H9 (cell line): ENCODE measurements around the gene HEATR3. TPM values are rescaled to one million over a fixed set of nuclear protein-coding genes. Genes with fewer than 3 reads are reported as not detected.

ENCODE experiments used
- DNase-seq: peaks from one replicate; pipeline ENCODE4 v3.0.0-alpha.2; 2017
- H2AFZ ChIP-seq: one replicate; pipeline ENCODE4 v1.6.1; 2013; ENCODE audit warnings: mild to moderate bottlenecking, low read length, control low read depth, moderate library complexity
- H2AK5ac ChIP-seq: 2 replicates; pipeline ENCODE4 v1.6.1; 2013; ENCODE audit warnings: low read length, control low read depth, mixed read lengths; ENCODE audit not compliant: insufficient read length
- H2BK120ac ChIP-seq: one replicate; pipeline ENCODE4 v1.6.1; 2013; ENCODE audit warnings: low read depth, mild to moderate bottlenecking, low read length, control low read depth, inconsistent platforms; ENCODE audit not compliant: poor library complexity, severe bottlenecking
- H2BK12ac ChIP-seq: 2 replicates; pipeline ENCODE4 v1.6.1; 2013; ENCODE audit warnings: low read length, control low read depth, mixed read lengths, low read depth; ENCODE audit not compliant: insufficient read length
- H2BK15ac ChIP-seq: 2 replicates; pipeline ENCODE4 v1.6.1; 2013; ENCODE audit warnings: low read depth, low read length, control low read depth
- H2BK20ac ChIP-seq: one replicate; pipeline ENCODE4 v1.6.1; 2013; ENCODE audit warnings: low read depth, mild to moderate bottlenecking, low read length, control low read depth, inconsistent platforms; ENCODE audit not compliant: poor library complexity, severe bottlenecking
- H2BK5ac ChIP-seq: 2 replicates; pipeline ENCODE4 v1.6.1; 2013; ENCODE audit warnings: low read length, control low read depth, mixed read lengths; ENCODE audit not compliant: insufficient read length
- H3K14ac ChIP-seq: 2 replicates; pipeline ENCODE4 v1.6.1; 2013; ENCODE audit warnings: low read length, control low read depth; ENCODE audit not compliant: insufficient read depth
- H3K18ac ChIP-seq: 2 replicates; pipeline ENCODE4 v1.6.1; 2013; ENCODE audit warnings: low read depth, mild to moderate bottlenecking, mixed read lengths, low read length, control low read depth; ENCODE audit not compliant: insufficient read length
- H3K23ac ChIP-seq: 2 replicates; pipeline ENCODE4 v1.6.1; 2013; ENCODE audit warnings: low read length, control low read depth, mixed read lengths, low read depth; ENCODE audit not compliant: insufficient read length
- H3K23me2 ChIP-seq: 2 replicates; pipeline ENCODE4 v1.6.1; 2013; ENCODE audit warnings: low read depth, mild to moderate bottlenecking, mixed read lengths, low read length, control low read depth; ENCODE audit not compliant: insufficient read length, poor library complexity, severe bottlenecking
- H3K27ac ChIP-seq: 2 replicates; pipeline ENCODE4 v1.5.1; 2013; ENCODE audit warnings: low read length, control low read depth, mixed read lengths, low read depth; ENCODE audit not compliant: insufficient read length
- H3K27me3 ChIP-seq: 2 replicates; pipeline ENCODE4 v1.6.1; 2013; ENCODE audit warnings: low read length, control low read depth, inconsistent platforms; ENCODE audit not compliant: insufficient read depth
- H3K4ac ChIP-seq: 2 replicates; pipeline ENCODE4 v1.6.1; 2013; ENCODE audit warnings: low read depth, mild to moderate bottlenecking, control low read depth, inconsistent platforms, low read length, moderate library complexity
- H3K4me1 ChIP-seq: 2 replicates; pipeline ENCODE4 v1.6.1; 2013; ENCODE audit warnings: low read length, control low read depth, inconsistent platforms; ENCODE audit not compliant: insufficient read depth
- H3K4me2 ChIP-seq: 2 replicates; pipeline ENCODE4 v1.6.1; 2013; ENCODE audit warnings: low read length, control low read depth, mixed read lengths; ENCODE audit not compliant: insufficient read length, insufficient read depth
- H3K56ac ChIP-seq: 2 replicates; pipeline ENCODE4 v1.6.1; 2013; ENCODE audit warnings: low read depth, mild to moderate bottlenecking, mixed read lengths, low read length, control low read depth; ENCODE audit not compliant: insufficient read length
- H3K79me1 ChIP-seq: 2 replicates; pipeline ENCODE4 v1.6.1; 2013; ENCODE audit warnings: low read depth, mild to moderate bottlenecking, moderate library complexity, low read length, control low read depth, inconsistent platforms; ENCODE audit not compliant: insufficient read depth, poor library complexity, severe bottlenecking
- H3K79me2 ChIP-seq: 2 replicates; pipeline ENCODE4 v1.6.1; 2013; ENCODE audit warnings: low read length, control low read depth, inconsistent platforms; ENCODE audit not compliant: insufficient read depth
- H3K9ac ChIP-seq: 2 replicates; pipeline ENCODE4 v1.6.1; 2013; ENCODE audit warnings: low read length, control low read depth, mixed read lengths; ENCODE audit not compliant: insufficient read length; ENCODE audit errors: extremely low read depth
- H3K9me3 ChIP-seq: one replicate; pipeline ENCODE4 v1.6.1; 2013; ENCODE audit warnings: low read depth, low read length, inconsistent platforms; ENCODE audit not compliant: control insufficient read depth
- H3T11ph ChIP-seq: one replicate; pipeline ENCODE4 v1.6.1; 2013; ENCODE audit warnings: mild to moderate bottlenecking, low read length, control low read depth, inconsistent platforms
- H4K20me1 ChIP-seq: one replicate; pipeline ENCODE4 v1.6.1; 2013; ENCODE audit not compliant: control insufficient read depth, insufficient read length, insufficient read depth
- H4K5ac ChIP-seq: 2 replicates; pipeline ENCODE4 v1.6.1; 2013; ENCODE audit warnings: low read depth, mild to moderate bottlenecking, mixed read lengths, low read length, control low read depth; ENCODE audit not compliant: insufficient read length
- H4K8ac ChIP-seq: replicated peaks from 2 replicates; pipeline ENCODE4 v1.6.1; 2013; ENCODE audit warnings: low read length, control low read depth, mixed read lengths, low read depth; ENCODE audit not compliant: insufficient read length
- H4K91ac ChIP-seq: 2 replicates; pipeline ENCODE4 v1.6.1; 2013; ENCODE audit warnings: low read depth, mild to moderate bottlenecking, moderate library complexity, mixed read lengths, low read length, control low read depth; ENCODE audit not compliant: insufficient read length
- H3K27ac Mint-ChIP-seq, 3 experiments: 2 replicates in 2 of 3; 3 replicates in 1 of 3; pipeline ENCODE4 v1.8.0; 2020 to 2021; ENCODE audit warnings: mixed read lengths in 3 of 3, mild to moderate bottlenecking in 1 of 3, moderate library complexity in 1 of 3
- H3K27me3 Mint-ChIP-seq: 2 replicates; pipeline ENCODE4 v1.8.0; 2021; ENCODE audit warnings: low read depth, mild to moderate bottlenecking, moderate library complexity, mixed read lengths
- H3K36me3 Mint-ChIP-seq, 3 experiments: 2 replicates in 2 of 3; 3 replicates in 1 of 3; pipeline ENCODE4 v1.8.0; 2020 to 2021; ENCODE audit warnings: low read depth in 3 of 3, mixed read lengths in 3 of 3; ENCODE audit not compliant: insufficient read depth in 1 of 3
- H3K4me1 Mint-ChIP-seq, 2 experiments: 2 replicates each; pipeline ENCODE4 v1.8.0; 2020; ENCODE audit warnings: mixed read lengths in 2 of 2
- H3K4me3 Mint-ChIP-seq, 2 experiments: 2 replicates in 1 of 2; 3 replicates in 1 of 2; pipeline ENCODE4 v1.8.0; 2020 to 2021; ENCODE audit warnings: mild to moderate bottlenecking in 2 of 2, mixed read lengths in 2 of 2, moderate library complexity in 1 of 2
- H3K9me3 Mint-ChIP-seq, 2 experiments: 2 replicates in 1 of 2; 3 replicates in 1 of 2; pipeline ENCODE4 v1.8.0; 2020; ENCODE audit warnings: mild to moderate bottlenecking in 2 of 2, mixed read lengths in 2 of 2, moderate library complexity in 1 of 2
- WGBS: extraction: QIAGEN DNeasy Blood & Tissue Kit; methylation state at CpG from one replicate; pipeline ENCODE4 v1.1.7; 2013; ENCODE audit warnings: missing lambda C conversion rate, low lambda C conversion rate, mixed read lengths; ENCODE audit not compliant: insufficient read length; ENCODE audit errors: extremely low coverage; 5-methylcytosine and 5-hydroxymethylcytosine counted together
- total RNA-seq: library from RNA; stranded (reverse); gene quantifications from 2 replicates; pipeline ENCODE4 v1.2.1, GENCODE V29; 2021
- TF ChIP-seq, protein P1 (sequence below): fragments of 200-600 bp; sonication (generic); conservative IDR thresholded peaks from 3 replicates; pipeline ENCODE4 v1.8.0; 2021; ENCODE audit warnings: antibody characterized with exemption, mild to moderate bottlenecking

The HEATR3 gene
- total RNA-seq, 1 experiment from 2014 or later, result 26.5 TPM

DNA sequence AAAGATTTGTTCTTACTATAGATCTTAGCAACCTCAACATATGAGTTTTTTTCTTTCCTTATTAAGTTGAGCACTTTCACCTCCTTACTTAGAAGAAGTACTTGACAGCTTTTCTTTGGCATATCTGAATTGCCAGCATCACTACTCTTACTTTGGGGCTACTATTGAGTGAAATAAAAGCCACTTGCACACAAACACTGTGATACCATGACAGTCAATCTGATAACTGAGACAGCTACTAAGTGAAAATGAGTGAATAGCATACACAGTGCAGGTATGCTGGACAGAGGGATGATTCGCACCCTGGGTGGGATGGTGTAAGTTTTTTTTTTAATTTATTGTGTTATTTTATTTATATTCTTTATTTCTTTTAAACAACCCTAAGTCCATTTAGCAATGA, 73.8 kb downstream of the HEATR3 start:
- Histone ChIP-seq H3T11ph (no peak overlapping the region), H3K14ac (no peak overlapping the region), H2BK120ac (no peak overlapping the region), H3K18ac (no peak overlapping the region), H2AK5ac (no peak overlapping the region), H3K27ac (no peak overlapping the region), H3K79me2 (no peaks in the 10 kb centered on the region), H3K4me2 (no peak overlapping the region), H3K27me3 (no peaks in the 10 kb centered on the region), H4K20me1 (no peaks in the 10 kb centered on the region), H3K56ac (no peak overlapping the region), H3K23me2 (no peaks in the 10 kb centered on the region), H2BK12ac (no peak overlapping the region), H3K9ac (no peak overlapping the region), H3K79me1 (no peaks in the 10 kb centered on the region), H2AFZ (no peak overlapping the region), H2BK5ac (no peak overlapping the region), H3K4me1 (no peaks in the 10 kb centered on the region), H3K23ac (no peak overlapping the region), H3K9me3 (no peaks in the 10 kb centered on the region), H3K4ac (no peak overlapping the region), H4K91ac (no peak overlapping the region), H2BK15ac (no peak overlapping the region), H4K8ac (no peak overlapping the region), H2BK20ac (no peak overlapping the region), H4K5ac (no peak overlapping the region)
- no peak for DNase-seq
- H3K4me3 Mint-ChIP-seq, result no peak overlapping the region
- TF ChIP-seq, protein P1, sequence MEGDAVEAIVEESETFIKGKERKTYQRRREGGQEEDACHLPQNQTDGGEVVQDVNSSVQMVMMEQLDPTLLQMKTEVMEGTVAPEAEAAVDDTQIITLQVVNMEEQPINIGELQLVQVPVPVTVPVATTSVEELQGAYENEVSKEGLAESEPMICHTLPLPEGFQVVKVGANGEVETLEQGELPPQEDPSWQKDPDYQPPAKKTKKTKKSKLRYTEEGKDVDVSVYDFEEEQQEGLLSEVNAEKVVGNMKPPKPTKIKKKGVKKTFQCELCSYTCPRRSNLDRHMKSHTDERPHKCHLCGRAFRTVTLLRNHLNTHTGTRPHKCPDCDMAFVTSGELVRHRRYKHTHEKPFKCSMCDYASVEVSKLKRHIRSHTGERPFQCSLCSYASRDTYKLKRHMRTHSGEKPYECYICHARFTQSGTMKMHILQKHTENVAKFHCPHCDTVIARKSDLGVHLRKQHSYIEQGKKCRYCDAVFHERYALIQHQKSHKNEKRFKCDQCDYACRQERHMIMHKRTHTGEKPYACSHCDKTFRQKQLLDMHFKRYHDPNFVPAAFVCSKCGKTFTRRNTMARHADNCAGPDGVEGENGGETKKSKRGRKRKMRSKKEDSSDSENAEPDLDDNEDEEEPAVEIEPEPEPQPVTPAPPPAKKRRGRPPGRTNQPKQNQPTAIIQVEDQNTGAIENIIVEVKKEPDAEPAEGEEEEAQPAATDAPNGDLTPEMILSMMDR, result no peak
- no peaks in the 10 kb centered on the region for H3K36me3 Mint-ChIP-seq
- WGBS, result no CpG with 5 or more reads among the region's 1 CpG
- no peaks in the 10 kb centered on the region for H3K9me3 Mint-ChIP-seq
- H3K27me3 Mint-ChIP-seq, result peaks cover 3% of the 10 kb centered on the region; the same call in 1 of the 2 replicates
- no peak overlapping the region for H3K27ac Mint-ChIP-seq
- H3K4me1 Mint-ChIP-seq, result no peaks in the 10 kb centered on the region
